GM18870 (cell line): ENCODE measurements around the gene CSGALNACT2.
A peak's percentile ranks its signal among the peaks of the same experiment; 100 is the strongest.

Experiments
- ATAC-seq: cut with Tn5 transposase; IDR thresholded peaks from one replicate; pipeline ENCODE4 v1.9.1; 2021; ENCODE audit warnings: moderate library complexity; ENCODE audit not compliant: unreplicated experiment

CSGALNACT2 gene

DNA sequence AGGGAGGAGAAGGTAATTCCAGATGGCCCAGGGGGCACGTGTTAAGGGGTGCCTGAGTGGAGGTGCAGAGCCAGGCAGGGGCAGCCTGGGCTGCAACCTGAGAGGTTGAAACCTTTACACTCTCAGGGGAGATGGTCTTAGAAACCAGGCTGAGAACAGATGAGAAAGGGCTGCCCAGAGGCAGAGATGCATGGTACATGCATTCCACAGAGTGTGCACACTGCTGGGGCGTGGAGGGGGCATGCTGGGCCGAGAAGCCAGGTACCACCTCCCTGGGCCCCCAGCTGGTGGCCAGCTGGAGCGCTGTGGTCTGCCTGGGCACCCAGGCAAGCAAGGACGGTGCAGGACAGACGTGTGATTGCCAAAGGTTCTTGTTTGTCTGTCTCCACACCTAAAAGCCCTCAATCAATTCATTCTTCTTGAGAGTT, 14.1 kb upstream of the CSGALNACT2 start:
- ATAC-seq = no peak

DNA sequence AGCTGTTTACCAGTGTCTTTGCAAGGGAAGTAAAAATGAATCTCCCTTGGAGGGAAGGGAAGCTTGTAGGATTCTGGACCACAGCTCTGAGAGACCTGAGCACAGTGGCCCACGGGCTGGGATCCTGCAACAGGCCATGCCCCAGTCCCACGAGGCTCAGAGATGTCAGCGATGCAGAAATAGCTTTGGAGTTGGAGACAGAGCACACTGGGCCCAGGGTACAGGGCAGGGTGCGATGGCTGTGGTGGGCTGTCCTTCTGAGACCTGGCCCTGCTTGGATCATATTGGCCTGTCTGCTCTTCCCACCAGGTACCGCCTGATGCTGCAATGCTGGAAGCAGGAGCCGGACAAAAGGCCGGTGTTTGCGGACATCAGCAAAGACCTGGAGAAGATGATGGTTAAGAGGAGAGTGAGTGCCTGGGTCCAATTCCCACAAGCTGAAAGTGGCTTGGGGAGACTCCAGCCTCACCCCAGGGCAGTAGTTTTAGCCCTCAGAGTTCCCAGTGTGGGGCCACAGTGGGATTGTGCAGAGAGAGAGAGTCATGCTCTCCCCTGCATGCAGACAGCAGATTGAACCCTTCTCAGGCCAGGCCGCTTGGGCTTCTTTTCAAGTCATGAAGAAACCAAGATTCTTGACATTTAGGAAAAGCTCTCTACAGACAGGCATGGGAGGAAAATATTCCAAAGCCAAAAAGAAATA, 13.5 kb upstream of the CSGALNACT2 start:
- no peak for ATAC-seq

DNA sequence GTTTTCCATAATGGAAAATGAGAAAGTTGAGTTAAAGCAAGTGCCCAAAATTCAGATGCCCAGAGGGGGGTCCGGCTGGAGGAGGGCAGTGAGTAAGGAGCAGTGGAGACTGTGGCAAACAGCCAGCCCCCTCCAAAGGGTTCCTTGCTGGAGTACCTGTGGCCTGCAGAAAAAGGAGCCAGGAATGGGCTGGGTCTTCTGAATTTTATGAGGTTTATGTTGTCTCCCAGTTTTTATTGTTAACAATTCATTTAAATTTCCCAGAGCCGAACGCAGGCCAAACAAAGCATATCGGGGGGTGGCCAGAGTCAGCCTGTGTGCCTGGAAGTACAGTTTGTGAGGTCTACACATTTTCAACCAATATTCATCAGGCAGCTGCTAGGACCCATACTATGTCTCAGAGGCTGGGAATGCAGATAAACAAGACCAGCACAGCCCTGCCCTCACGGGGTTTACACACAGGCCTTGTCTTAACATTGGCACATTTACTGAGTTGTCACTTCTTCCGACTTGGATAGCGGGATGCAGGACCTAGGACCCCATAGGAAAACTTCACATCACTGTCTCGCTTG, 12.9 kb upstream of the CSGALNACT2 start:
- ATAC-seq = no peak

DNA sequence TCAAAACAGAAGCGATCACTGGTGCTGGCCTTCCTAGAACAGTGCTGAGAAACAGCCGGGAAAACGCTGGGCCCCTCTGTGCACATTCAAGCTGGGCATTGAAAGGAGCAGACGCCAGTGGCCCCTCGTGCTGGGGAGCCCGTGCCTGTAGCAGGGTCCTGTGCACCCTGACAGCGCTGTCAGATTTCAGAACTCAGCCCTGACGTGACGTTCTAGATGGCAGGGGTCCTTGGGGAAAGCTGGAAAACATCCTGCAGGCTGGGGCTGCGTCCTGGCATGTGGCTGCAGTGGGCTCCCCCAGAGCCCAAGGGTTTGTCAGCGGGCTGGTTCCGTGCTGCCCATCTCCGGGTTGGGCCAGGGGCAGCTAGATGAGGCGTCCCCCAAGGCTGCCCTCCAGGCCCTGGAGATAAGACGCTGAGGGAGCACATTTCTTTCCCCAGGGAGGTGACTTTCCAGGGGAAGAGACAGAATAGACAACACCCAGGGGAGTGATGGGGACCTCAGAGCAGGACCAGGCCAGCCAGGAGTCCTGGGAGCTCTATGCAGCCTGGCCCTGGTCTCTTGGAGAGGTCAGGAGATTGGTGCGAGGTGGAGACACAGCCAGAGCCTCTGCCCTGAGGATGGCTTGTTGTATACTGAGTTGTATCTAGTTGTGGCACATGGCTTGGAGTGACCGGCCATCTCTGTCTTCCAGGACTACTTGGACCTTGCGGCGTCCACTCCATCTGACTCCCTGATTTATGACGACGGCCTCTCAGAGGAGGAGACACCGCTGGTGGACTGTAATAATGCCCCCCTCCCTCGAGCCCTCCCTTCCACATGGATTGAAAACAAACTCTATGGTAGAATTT, 12.1 kb upstream of the CSGALNACT2 start:
- ATAC-seq = no peak

DNA sequence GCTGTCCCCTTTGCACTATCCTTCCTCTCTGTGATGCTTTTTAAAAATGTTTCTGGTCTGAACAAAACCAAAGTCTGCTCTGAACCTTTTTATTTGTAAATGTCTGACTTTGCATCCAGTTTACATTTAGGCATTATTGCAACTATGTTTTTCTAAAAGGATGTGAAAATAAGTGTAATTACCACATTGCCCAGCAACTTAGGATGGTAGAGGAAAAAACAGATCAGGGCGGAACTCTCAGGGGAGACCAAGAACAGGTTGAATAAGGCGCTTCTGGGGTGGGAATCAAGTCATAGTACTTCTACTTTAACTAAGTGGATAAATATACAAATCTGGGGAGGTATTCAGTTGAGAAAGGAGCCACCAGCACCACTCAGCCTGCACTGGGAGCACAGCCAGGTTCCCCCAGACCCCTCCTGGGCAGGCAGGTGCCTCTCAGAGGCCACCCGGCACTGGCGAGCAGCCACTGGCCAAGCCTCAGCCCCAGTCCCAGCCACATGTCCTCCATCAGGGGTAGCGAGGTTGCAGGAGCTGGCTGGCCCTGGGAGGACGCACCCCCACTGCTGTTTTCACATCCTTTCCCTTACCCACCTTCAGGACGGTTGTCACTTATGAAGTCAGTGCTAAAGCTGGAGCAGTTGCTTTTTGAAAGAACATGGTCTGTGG, 11.4 kb upstream of the CSGALNACT2 start:
- ATAC-seq = no peak

DNA sequence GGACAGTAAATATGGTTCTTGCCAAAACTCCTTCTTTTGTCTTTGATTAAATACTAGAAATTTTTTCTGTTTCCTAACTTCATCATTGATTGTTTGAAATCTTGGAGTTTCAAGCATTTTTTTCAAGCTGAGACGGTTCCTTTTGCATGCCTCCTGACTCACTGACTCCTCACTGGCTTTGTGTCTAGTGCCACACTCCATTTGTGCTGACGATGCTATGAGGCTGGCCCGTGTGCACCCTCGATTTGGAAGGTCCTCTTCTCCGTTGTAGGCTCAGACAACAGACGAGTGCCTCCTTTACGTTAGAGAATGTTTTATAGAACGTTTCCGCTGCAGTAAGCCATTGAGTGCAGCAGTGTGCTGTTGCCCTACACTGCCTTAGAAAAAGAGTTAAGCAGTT, 10.8 kb upstream of the CSGALNACT2 start:
- no peak for ATAC-seq

DNA sequence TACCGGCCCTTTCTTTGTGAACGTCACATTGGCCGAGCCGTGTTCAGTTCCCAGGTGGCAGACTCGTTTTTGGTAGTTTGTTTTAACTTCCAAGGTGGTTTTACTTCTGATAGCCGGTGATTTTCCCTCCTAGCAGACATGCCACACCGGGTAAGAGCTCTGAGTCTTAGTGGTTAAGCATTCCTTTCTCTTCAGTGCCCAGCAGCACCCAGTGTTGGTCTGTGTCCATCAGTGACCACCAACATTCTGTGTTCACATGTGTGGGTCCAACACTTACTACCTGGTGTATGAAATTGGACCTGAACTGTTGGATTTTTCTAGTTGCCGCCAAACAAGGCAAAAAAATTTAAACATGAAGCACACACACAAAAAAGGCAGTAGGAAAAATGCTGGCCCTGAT, 9.9 kb upstream of the CSGALNACT2 start:
- no peak for ATAC-seq

DNA sequence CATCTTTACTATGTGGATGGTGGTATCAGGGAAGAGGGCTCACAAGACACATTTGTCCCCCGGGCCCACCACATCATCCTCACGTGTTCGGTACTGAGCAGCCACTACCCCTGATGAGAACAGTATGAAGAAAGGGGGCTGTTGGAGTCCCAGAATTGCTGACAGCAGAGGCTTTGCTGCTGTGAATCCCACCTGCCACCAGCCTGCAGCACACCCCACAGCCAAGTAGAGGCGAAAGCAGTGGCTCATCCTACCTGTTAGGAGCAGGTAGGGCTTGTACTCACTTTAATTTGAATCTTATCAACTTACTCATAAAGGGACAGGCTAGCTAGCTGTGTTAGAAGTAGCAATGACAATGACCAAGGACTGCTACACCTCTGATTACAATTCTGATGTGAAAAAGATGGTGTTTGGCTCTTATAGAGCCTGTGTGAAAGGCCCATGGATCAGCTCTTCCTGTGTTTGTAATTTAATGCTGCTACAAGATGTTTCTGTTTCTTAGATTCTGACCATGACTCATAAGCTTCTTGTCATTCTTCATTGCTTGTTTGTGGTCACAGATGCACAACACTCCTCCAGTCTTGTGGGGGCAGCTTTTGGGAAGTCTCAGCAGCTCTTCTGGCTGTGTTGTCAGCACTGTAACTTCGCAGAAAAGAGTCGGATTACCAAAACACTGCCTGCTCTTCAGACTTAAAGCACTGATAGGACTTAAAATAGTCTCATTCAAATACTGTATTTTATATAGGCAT, 9.1 kb upstream of the CSGALNACT2 start:
- ATAC-seq = peak; percentile 93

DNA sequence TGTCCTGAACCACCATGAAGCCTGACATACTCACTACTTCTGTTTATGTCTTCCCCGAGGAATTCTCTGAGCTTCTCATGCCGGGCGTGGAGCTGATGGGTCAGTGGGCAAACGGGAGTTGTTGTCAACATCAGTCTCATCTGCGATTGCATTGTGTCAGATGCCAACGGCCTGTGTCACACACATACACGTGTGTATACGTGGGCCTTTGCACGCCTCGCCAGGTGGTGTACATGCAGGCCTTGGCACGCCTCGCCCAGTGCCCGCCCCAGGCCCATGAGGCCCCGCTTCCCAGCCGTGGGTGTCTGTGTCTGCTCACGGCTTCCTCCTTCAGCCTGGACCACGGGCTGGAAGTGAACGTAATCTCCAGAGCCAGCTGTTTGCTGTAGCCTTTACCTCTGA, 7.5 kb upstream of the CSGALNACT2 start:
- no peak for ATAC-seq

DNA sequence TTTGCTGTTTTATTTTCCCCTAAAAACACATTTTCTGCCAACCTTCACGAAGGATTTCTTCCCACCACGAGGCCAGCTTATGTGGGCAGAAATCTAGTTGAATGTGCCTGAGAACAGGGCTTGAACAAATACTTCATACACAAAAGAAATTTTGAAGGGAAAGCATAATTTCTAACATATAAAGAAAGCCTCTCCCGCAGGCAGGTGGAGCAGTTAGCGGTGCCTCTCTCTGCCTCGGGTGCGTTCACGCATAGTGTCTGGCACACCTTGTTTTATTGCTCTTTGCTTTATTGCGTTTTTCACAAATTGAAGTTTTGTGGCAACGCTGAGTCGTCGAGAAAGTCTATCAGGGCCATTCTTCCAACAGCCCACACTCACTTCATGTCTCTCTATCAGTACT, 7.0 kb upstream of the CSGALNACT2 start:
- ATAC-seq = no peak

DNA sequence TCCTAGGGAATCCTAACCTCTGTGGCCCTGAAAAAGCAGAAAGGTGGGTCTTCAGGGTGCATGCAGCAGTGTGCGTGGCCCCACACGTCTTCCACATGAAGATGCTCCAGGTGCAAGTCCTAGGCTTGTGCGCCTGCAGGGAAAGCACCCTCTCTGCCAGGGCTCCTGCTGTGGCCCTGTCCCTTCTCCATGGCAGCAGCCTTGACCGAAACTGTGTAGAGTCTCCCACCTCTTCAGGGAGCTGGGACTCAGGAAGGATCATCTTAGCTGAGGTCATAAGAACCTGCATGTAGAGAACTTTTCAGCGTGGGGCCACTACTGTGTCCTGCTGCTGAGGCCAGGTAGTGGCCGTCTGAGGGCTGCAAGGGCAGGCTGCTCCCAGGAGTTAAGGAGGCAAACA, 6.3 kb upstream of the CSGALNACT2 start:
- no peak for ATAC-seq

DNA sequence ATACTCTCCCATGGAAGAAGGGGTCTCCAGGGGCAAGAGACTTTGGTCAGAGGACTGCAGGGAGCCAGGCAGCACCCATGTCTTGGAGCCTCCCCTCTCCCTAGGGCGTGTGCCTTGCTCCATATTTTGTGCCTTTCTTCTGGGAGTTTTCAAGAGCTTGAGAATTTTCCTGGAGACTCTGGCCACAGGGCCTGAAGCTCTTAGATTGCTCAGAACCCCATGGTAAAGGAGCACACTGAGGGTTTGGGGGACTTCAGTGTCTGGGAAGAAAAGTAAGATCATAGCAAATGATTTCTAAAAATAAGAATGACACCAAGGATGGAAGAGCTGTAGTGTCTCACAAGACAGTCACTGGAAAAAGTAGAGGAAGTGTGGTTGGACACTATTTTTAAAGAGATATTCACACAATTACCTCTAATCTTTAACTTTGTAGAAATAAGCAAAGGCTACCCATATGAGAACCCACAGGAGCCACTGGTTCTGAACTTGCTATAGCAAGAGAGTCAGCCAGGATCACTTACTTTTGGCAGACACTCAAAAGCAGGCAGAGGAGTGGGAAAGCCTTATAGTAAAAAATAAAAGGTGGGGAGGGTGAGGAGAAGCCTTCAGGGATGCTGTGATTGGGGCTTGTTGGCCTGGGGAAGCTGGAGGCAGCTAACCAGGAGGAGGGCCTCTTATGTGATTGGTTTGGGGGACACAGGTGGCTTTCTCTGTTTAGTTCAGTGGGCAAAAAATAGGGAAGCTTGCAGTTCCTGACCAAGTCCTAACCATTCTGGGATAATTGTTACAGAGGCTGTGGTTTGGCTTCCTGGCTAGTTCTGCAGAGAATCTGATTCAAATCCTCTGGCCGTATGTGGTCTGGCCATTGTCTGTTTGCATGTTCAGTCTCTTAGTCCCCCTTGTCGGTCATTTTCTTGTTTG, 5.1 kb upstream of the CSGALNACT2 start:
- ATAC-seq = no peak

DNA sequence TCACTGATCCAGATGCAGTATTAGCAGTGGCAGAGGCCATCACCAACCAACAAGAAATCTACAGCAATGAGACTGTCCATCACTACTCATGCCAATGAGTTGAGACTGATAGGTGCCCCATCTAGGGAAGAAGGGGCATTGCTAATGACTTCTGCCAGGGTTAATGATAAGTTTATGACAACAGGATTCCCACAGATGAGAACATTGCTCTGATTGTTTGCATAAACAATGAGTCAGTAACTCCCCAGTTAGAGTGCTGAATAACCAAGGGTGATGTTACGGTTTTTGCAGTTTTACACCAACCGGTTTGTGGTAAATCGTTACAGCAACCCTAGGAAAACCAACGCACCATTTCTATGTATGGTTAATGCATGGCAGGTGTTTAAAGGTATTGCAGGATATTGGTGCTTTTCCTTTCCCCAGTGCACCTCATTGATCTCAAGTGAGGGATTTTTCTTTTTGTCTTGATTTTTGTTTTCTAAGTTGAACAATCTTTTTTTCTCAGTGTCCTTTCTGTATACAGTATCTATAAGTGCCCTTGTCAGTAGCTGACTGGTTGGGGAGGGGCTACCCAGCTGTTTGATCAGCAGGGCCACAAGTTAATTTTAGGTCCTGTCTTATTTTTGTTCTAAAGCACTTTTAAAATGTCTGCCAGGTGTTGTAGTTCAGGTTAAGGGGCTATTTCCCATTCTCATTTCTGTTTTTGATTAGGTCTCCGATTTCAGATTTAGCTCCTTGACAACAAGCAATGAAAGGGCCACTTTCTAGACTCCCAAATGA, 3.9 kb upstream of the CSGALNACT2 start:
- no peak for ATAC-seq

DNA sequence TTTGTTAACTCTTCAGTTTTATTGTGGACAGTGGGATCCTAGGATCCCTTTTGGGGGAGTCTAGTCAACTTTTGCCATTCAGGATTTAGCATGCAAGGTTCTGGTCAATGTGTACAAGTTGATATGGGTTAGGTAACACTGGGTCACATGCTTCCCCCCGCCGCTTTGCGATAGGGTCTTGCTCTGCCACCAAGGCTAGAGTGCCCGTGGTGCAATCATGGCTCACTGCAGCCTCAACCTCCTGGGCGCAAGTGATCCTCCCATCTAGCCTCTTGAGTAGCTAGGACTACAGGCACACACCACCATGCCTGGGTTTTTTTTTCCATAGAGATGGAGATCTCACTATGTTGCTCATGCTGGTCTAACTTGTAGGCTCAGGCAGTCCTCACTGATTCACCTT, 3.2 kb upstream of the CSGALNACT2 start:
- ATAC-seq = no peak

DNA sequence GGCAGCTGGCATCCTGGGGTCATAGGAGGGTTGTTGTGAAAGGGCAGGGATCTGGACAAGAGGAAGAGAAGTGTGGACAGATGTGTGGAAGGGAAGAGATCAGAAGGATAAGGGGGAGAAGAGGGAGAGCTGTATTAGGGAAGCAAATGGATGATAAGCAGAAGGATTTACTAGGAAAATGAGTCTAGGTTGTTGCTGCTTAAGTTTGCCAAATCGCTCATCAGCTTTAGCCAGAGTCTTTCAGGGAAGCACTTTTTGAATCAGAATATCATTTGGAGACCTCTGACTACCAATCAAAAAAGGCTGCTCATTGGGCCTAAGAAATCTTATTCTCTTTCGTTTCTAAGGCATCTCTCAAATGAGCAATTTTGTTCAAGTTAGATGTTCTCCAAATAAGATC, 2.6 kb upstream of the CSGALNACT2 start:
- no peak for ATAC-seq

DNA sequence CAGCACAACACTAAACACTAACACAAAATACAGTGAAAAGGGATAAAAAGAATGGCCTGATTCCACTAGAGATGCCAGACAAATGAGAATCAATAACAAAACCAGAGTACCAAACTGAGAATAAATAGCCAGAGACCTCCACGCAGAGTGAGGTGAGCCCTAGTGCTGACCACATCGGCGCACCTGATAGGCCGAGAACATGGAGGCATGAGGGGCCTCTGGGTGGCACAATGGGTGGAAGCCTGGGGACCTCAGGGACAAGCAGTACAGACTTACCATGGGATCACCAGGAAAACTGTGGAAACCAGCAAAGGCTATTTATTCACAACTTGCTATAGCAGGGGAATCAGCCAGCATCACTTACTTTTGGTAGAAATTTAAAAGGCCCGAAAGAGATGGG, 1.8 kb upstream of the CSGALNACT2 start:
- no peak for ATAC-seq

DNA sequence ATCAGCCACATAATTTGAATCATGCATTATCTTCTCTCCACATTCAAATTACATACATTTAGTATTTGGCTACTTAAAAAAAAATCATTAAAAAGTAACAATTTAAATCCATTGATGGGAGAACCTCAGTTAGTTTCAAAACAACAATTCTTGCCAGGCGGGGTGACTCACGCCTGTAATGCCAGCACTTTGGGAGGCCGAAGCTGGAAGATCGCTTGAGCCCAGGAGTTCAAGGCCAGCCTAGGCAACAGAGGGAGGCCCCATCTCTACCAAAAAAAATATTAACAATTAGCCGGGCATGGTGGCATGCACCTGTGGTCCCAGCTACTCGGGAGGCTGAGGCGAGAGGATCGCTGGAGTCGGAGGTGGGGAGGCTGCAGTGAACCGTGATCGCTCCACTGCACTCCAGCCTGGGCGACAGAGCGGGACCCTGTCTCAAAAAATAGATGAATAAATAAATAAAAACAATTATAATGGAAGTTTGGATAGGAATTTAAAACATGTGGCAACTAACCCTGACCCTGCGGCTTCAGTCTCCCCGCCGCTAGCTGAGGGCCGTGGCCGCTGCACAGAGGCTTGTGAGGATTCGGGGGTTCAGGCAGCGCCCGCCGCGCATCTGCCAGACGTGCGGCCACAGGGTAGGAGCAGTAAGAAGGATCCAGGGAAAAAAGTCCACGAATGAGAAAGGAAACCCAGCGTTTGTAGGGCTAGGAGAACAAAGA, 1.1 kb upstream of the CSGALNACT2 start:
- no peak for ATAC-seq

DNA sequence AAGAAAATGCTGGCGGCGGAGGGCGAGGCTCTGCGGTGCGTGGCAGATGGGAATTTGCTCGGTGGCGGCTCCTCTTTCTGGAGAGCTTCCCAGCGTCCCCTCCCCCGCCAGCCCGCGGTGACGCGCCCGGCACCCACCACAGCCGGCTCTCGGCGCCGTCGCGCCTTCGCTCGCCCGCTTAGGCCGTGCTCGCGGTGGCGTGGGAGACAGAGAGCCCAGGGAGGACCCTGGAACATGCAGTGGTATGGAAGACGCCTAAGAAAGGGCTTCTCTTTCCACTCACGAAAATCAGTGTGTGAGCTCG, 576 bp upstream of the CSGALNACT2 start:
- peak; percentile 1 for ATAC-seq
